K562 (cell line): ENCODE measurements around the gene TOR1AIP1. TPM values are rescaled to one million over a fixed set of nuclear protein-coding genes. Genes with fewer than 3 reads are reported as not detected.

ENCODE experiments used
- ATAC-seq: fragments of 200-7000 bp; cut with Tn5 transposase; 3 replicates; pipeline ENCODE4 v1.9.1; 2020; ENCODE audit warnings: moderate library complexity
- BruUV-seq: library from RNA; stranded (reverse); fragments of 400-500 nt; replicated peaks from 2 replicates; lab custom pipeline; 2021; lab: Mats Ljungman, UMichigan
- CTCF ChIA-PET: fragments of 300-600 bp; formaldehyde crosslinking; extraction: SDS; loops from one replicate; lab custom pipeline; 2021; ENCODE audit warnings: low intra/inter-chr PET ratio; lab: Yijun Ruan, JAX
- POLR2A ChIA-PET: fragments of 300-600, 350-650 bp; sonication (Branson Sonifier 250); formaldehyde crosslinking; extraction: SDS; loops from one replicate; lab custom pipeline; 2021; ENCODE audit warnings: antibody characterized with exemption, inconsistent platforms; lab: Yijun Ruan, JAX
- DNase-seq, 4 experiments: peaks; one replicate each; pipeline versions ENCODE4 v3.0.0 to v3.0.0-alpha.2; 2011 to 2018; ENCODE audit warnings: low spot score in 3 of 4, mixed read lengths in 3 of 4; ENCODE audit errors: extremely low read depth in 1 of 4
- FAIRE-seq: peaks from 2 replicates; lab custom pipeline; 2011; peaks lifted over from hg19 to GRCh38; lab: Jason Lieb, UNC
- H2AFZ ChIP-seq: 2 replicates; pipeline ENCODE4 v1.6.0; 2011; ENCODE audit warnings: low read depth, low read length, control low read depth, inconsistent platforms
- H3K27ac ChIP-seq: fragments of 200-600 bp; 3 replicates; pipeline ENCODE4 v1.8.0; 2011; ENCODE audit warnings: low read depth, mild to moderate bottlenecking, control low read depth, inconsistent platforms, low read length, moderate library complexity, mixed read lengths; ENCODE audit errors: extremely low read depth
- H3K27me3 ChIP-seq, 2 experiments: fragments of 300-600 bp in 1 of 2; 2 replicates in 1 of 2; 3 replicates in 1 of 2; pipeline versions ENCODE4 v1.6.0 to v1.8.0; 2011; ENCODE audit warnings: inconsistent platforms in 2 of 2, low read length in 2 of 2, mild to moderate bottlenecking in 1 of 2, mixed read lengths in 1 of 2, moderate library complexity in 1 of 2; ENCODE audit not compliant: control insufficient read depth in 2 of 2, insufficient read depth in 2 of 2
- H3K36me3 ChIP-seq: fragments of 300-600 bp; 3 replicates; pipeline ENCODE4 v1.8.0; 2011; ENCODE audit warnings: mild to moderate bottlenecking, low read length, inconsistent platforms; ENCODE audit not compliant: control insufficient read depth, insufficient read depth
- H3K4me1 ChIP-seq, 2 experiments: fragments of 200-600 bp in 1 of 2; replicated peaks in 1 of 2; 2 replicates in 1 of 2; 3 replicates in 1 of 2; pipeline versions ENCODE4 v1.5.1 to v1.8.0; 2011; ENCODE audit warnings: inconsistent platforms in 2 of 2, low read length in 2 of 2, mild to moderate bottlenecking in 1 of 2, mixed read lengths in 1 of 2, moderate library complexity in 1 of 2; ENCODE audit not compliant: control insufficient read depth in 2 of 2, insufficient read depth in 2 of 2
- H3K4me2 ChIP-seq: 2 replicates; pipeline ENCODE4 v1.6.1; 2011; ENCODE audit warnings: low read length, control low read depth, inconsistent platforms, mixed read lengths; ENCODE audit not compliant: insufficient read depth
- H3K4me3 ChIP-seq: fragments of 200-600 bp; sonication (generic), shearing (Covaris generic); 2 replicates; pipeline ENCODE4 v1.5.1; 2016; ENCODE audit warnings: control low read depth, inconsistent platforms
- H3K79me2 ChIP-seq: fragments of 200-600 bp; 3 replicates; pipeline ENCODE4 v1.8.0; 2011; ENCODE audit warnings: low read length, inconsistent platforms; ENCODE audit not compliant: control insufficient read depth, insufficient read depth
- H3K9ac ChIP-seq, 2 experiments: 2 replicates each; pipeline versions ENCODE4 v1.6.0 to v1.6.1; 2011; ENCODE audit warnings: low read depth in 2 of 2, low read length in 2 of 2, control low read depth in 1 of 2, inconsistent platforms in 1 of 2, mild to moderate bottlenecking in 1 of 2, mixed read lengths in 1 of 2; ENCODE audit not compliant: insufficient read depth in 1 of 2
- H3K9me1 ChIP-seq: one replicate; pipeline ENCODE4 v1.6.0; 2011; ENCODE audit warnings: inconsistent platforms, mild to moderate bottlenecking, low read length, moderate library complexity; ENCODE audit not compliant: control insufficient read depth, insufficient read depth
- H3K9me3 ChIP-seq: replicated peaks from 2 replicates; pipeline ENCODE4 v1.5.1; 2011; ENCODE audit warnings: low read depth, low read length, inconsistent platforms; ENCODE audit not compliant: control insufficient read depth, insufficient read depth
- H4K20me1 ChIP-seq: replicated peaks from 2 replicates; pipeline ENCODE4 v1.6.1; 2011; ENCODE audit warnings: low read length, inconsistent platforms, mixed read lengths; ENCODE audit not compliant: control insufficient read depth, insufficient read depth
- BCL6 ChIP-seq: fragments of 250-450 bp; sonication (Bioruptor Pico); IDR thresholded peaks from 2 replicates; pipeline ENCODE4 v1.4.0; 2020
- CBX3 ChIP-seq, 2 experiments: IDR thresholded peaks; 1 replicate in 1 of 2; 2 replicates in 1 of 2; pipeline ENCODE4 v1.6.1; 2012; ENCODE audit warnings: inconsistent platforms in 2 of 2, low read length in 2 of 2, borderline replicate concordance in 1 of 2, control low read depth in 1 of 2
- DACH1 ChIP-seq: fragments of 450-650 bp; IDR thresholded peaks from 2 replicates; pipeline ENCODE4 v1.6.1; 2018; ENCODE audit not compliant: partially characterized antibody
- ETV5 ChIP-seq: sonication (generic); formaldehyde crosslinking; IDR thresholded peaks from 2 replicates; pipeline ENCODE4 v1.4.0; 2020; ENCODE audit warnings: low read depth, mild to moderate bottlenecking, missing genetic modification reagents
- FOXO4 ChIP-seq: fragments of 450-650 bp; formaldehyde crosslinking; IDR thresholded peaks from 2 replicates; pipeline ENCODE4 v1.4.0; 2020; ENCODE audit warnings: mild to moderate bottlenecking, moderate library complexity
- HCFC1 ChIP-seq: IDR thresholded peaks from 2 replicates; pipeline ENCODE4 v1.6.1; 2012; ENCODE audit warnings: low read depth, low read length, improper control_type of control experiment
- HOMEZ ChIP-seq: fragments of 250-450 bp; sonication (Bioruptor Pico); IDR thresholded peaks from 2 replicates; pipeline ENCODE4 v1.4.0; 2020; ENCODE audit warnings: mild to moderate bottlenecking, moderate library complexity
- NFATC3 ChIP-seq: fragments of 450-650 bp; IDR thresholded peaks from 2 replicates; pipeline ENCODE4 v1.6.1; 2017; ENCODE audit warnings: mild to moderate bottlenecking
- SMAD2 ChIP-seq: fragments of 150-350 bp; IDR thresholded peaks from 2 replicates; pipeline ENCODE4 v1.6.1; 2014; ENCODE audit warnings: low read depth, mild to moderate bottlenecking, low read length
- SRSF3 ChIP-seq: fragments of 200-400 bp; formaldehyde crosslinking; IDR thresholded peaks from 2 replicates; pipeline ENCODE4 v1.6.1; 2016; ENCODE audit warnings: mild to moderate bottlenecking, low read length, moderate library complexity; ENCODE audit not compliant: insufficient read depth
- THRA ChIP-seq: fragments of 450-650 bp; IDR thresholded peaks from 2 replicates; pipeline ENCODE4 v1.6.1; 2017; ENCODE audit warnings: mild to moderate bottlenecking, moderate library complexity
- ZBTB12 ChIP-seq: fragments of 250-450 bp; sonication (Bioruptor Pico); IDR thresholded peaks from 2 replicates; pipeline ENCODE4 v1.4.0; 2020
- ZNF263 ChIP-seq: sonication (generic); formaldehyde crosslinking; IDR thresholded peaks from 2 replicates; pipeline ENCODE4 v1.8.0; 2022; ENCODE audit warnings: mild to moderate bottlenecking, missing genetic modification reagents, borderline replicate concordance
- ZNF280A ChIP-seq: fragments of 450-650 bp; IDR thresholded peaks from 2 replicates; pipeline ENCODE4 v1.6.1; 2018; ENCODE audit warnings: mild to moderate bottlenecking, low read depth; ENCODE audit not compliant: partially characterized antibody
- ZNF655 ChIP-seq: fragments of 250-450 bp; sonication (Bioruptor Pico); IDR thresholded peaks from 2 replicates; pipeline ENCODE4 v1.5.0; 2021
- WGBS: fragments of 100-300 bp; shearing (Covaris generic); methylation state at CpG from one replicate; pipeline ENCODE4 v1.1.6; 2016; ENCODE audit warnings: low coverage, mixed read lengths; ENCODE audit not compliant: insufficient coverage; ENCODE audit errors: missing lambda C conversion rate; 5-methylcytosine and 5-hydroxymethylcytosine counted together
- in situ Hi-C: fragments of 300-500 bp; cut with MboI; formaldehyde crosslinking; loops from 4 replicates; pipeline ENCODE4 v1.15.0; 2018; ENCODE audit warnings: inconsistent platforms, mixed read lengths
- intact Hi-C: fragments of 100-400 bp; cut with micrococcal nuclease; formaldehyde crosslinking; loops from 2 replicates; pipeline ENCODE4 v1.14.2; 2022
- polyA plus RNA-seq, 8 experiments: library from polyadenylated mRNA; depleted of rRNA in 4 of 8; stranded (reverse) in 5 of 8; unstranded in 3 of 8; fragments of >200 nt; fragmentation: Nextera tagmentation in 2 of 8; fragmentation: Illumina TruSeq in 1 of 8; extraction: Ambion mirVana in 2 of 8; extraction: Trizol in 1 of 8; gene quantifications; 2 replicates each; pipeline versions ENCODE4 v1.2.1 to v1.2.3, GENCODE V29; 2011 to 2014; ENCODE audit warnings: inconsistent platforms in 1 of 8, missing spikeins in 1 of 8
- total RNA-seq, 7 experiments: library from RNA; depleted of rRNA in 6 of 7; stranded (reverse); fragments of >200 nt in 6 of 7; fragmentation: Illumina TruSeq in 2 of 7; extraction: Trizol in 2 of 7; gene quantifications; 2 replicates each; pipeline versions ENCODE4 v1.2.1 to v1.2.3, GENCODE V29; 2011 to 2021; ENCODE audit warnings: low replicate concordance in 1 of 7

TOR1AIP1 gene
- total and polyA plus RNA-seq, 9 of the 15 experiments (the other 6 are each of a cell fraction or from before 2014, with no cell fraction given), result 18.1 to 46.9 (median 35.5) TPM

- in situ Hi-C loops, result no loop called here
- H4K20me1 ChIP-seq, result no peaks in the 10 kb centered on the region
- TF ChIP-seq ZNF655 (CRISPR knock-in tag), result no peak
- no peak for TF ChIP-seq ZNF280A
- no peak for TF ChIP-seq HOMEZ (CRISPR knock-in tag)
- TF ChIP-seq SMAD2, result no peak
- TF ChIP-seq ZNF263 (CRISPR knock-in tag), result no peak
- no peak for TF ChIP-seq CBX3 (IDR thresholded peaks at IDR 0.05; ENCODE audit: borderline replicate concordance in 1 of 2, low read length in 2 of 2)
- TF ChIP-seq THRA, result no peak
- TF ChIP-seq FOXO4 (CRISPR knock-in tag), result no peak
- TF ChIP-seq SRSF3, result no peak
- no peak for TF ChIP-seq ETV5
- no peak for TF ChIP-seq NFATC3
- TF ChIP-seq HCFC1, result no peak
- no peak for TF ChIP-seq ZBTB12 (CRISPR knock-in tag)
- TF ChIP-seq DACH1, result no peak
- TF ChIP-seq BCL6 (CRISPR knock-in tag), result no peak
Observed at GRCh38 chr1:179853102-179853501, 29.0 kb upstream of the TOR1AIP1 start.

More at GRCh38 chr1:179853102-179853501, 29.0 kb upstream of the TOR1AIP1 start:
- CTCF ChIA-PET, result interaction anchor here (0.7 kb wide), 1 partner anchor 512 kb away, joined by 3 read pairs; no protein-coding TSS in a partner anchor
- WGBS, result 67% methylated on average over 1 of the region's 1 CpG
- Histone ChIP-seq H2AFZ (no peak overlapping the region), H3K4me3 (no peak overlapping the region), H3K4me1 (no peaks in the 10 kb centered on the region), H3K9me1 (no peaks in the 10 kb centered on the region), H3K79me2 (no peaks in the 10 kb centered on the region), H3K27ac (no peak overlapping the region), H3K9me3 (no peaks in the 10 kb centered on the region), H3K4me2 (no peak overlapping the region), H3K9ac (no peak overlapping the region), H3K27me3 (no peaks in the 10 kb centered on the region), H3K36me3 (peaks cover 56% of the 10 kb centered on the region)
- no peak for DNase-seq
- intact Hi-C loops, result no loop called here
- no peak for FAIRE-seq
- POLR2A ChIA-PET, result interaction anchor here (0.8 to 1.7 kb wide), 3 partner anchors 12 to 30 kb away, joined by 3 to 4 read pairs (median 4); no protein-coding TSS in a partner anchor
- no peak for ATAC-seq
- no TSS peak for BruUV-seq
